Measurements from ENCODE around the gene PIGC.

Gene PIGC

GRCh38 chr1:172443666-172444453 is at the start of gene PIGC:
TSS of gene PIGC (minus strand) at chr1:172444069. CDS start at chr1:172442622, 1,447 bp downstream.
- DNase-seq, result peak; percentile 96

GRCh38 chr1:172492421-172492820 is 48.6 kb upstream of the PIGC start:
- no peak for DNase-seq

GRCh38 chr1:172489847-172490246 is 46.0 kb upstream of the PIGC start:
- no peak for DNase-seq

- DNase-seq, result no peak
Measured at GRCh38 chr1:172488393-172488792, 44.5 kb upstream of the PIGC start.

GRCh38 chr1:172487550-172487949 is 43.7 kb upstream of the PIGC start:
- no peak for DNase-seq

GRCh38 chr1:172486805-172487454 is 43.1 kb upstream of the PIGC start:
- no peak for DNase-seq

- no peak for DNase-seq
Measured at GRCh38 chr1:172485626-172486025, 41.8 kb upstream of the PIGC start.

GRCh38 chr1:172484252-172484651 is 40.4 kb upstream of the PIGC start:
- DNase-seq, result no peak

GRCh38 chr1:172483448-172483847 is 39.6 kb upstream of the PIGC start:
- DNase-seq, result no peak

GRCh38 chr1:172482044-172482443 is 38.2 kb upstream of the PIGC start:
- no peak for DNase-seq

- DNase-seq, result no peak
Measured at GRCh38 chr1:172480431-172480830, 36.6 kb upstream of the PIGC start.

- DNase-seq, result no peak
Measured at GRCh38 chr1:172478485-172478884, 34.6 kb upstream of the PIGC start.

- no peak for DNase-seq
Measured at GRCh38 chr1:172477741-172478140, 33.9 kb upstream of the PIGC start.

- no peak for DNase-seq
Measured at GRCh38 chr1:172477216-172477615, 33.3 kb upstream of the PIGC start.

GRCh38 chr1:172476218-172476811 is 32.4 kb upstream of the PIGC start:
- DNase-seq, result no peak

GRCh38 chr1:172473842-172474241 is 30.0 kb upstream of the PIGC start:
- no peak for DNase-seq

GRCh38 chr1:172473302-172473701 is 29.4 kb upstream of the PIGC start:
- DNase-seq, result no peak

GRCh38 chr1:172472495-172472894 is 28.6 kb upstream of the PIGC start:
- no peak for DNase-seq

- DNase-seq, result no peak
Measured at GRCh38 chr1:172471666-172472065, 27.8 kb upstream of the PIGC start.

GRCh38 chr1:172470149-172470548 is 26.3 kb upstream of the PIGC start:
- DNase-seq, result no peak

GRCh38 chr1:172469717-172470116 is 25.8 kb upstream of the PIGC start:
- DNase-seq, result no peak

- DNase-seq, result no peak
Measured at GRCh38 chr1:172468296-172468695, 24.4 kb upstream of the PIGC start.

- DNase-seq, result no peak
Measured at GRCh38 chr1:172467446-172467845, 23.6 kb upstream of the PIGC start.

- DNase-seq, result no peak
Measured at GRCh38 chr1:172466795-172467407, 23.0 kb upstream of the PIGC start.
